Body of pancreas (tissue), 4 donors: ENCODE measurements around the gene PNKP. TPM values are rescaled to one million over a fixed set of nuclear protein-coding genes. Genes with fewer than 3 reads are reported as not detected.

Experiments
- ATAC-seq: fragments of 150-250 bp; one replicate; pipeline ENCODE4 v1.9.1; 2016
- DNase-seq, 4 donors: peaks; one replicate each; pipeline ENCODE4 v3.0.0-alpha.2; 2019
- H3K27ac ChIP-seq, 4 donors: fragments of 200-600 bp; sonication (generic); 1 replicate in 3 of 4; 2 replicates in 1 of 4; pipeline versions ENCODE4 v1.5.1 to v1.6.1; 2016 to 2019; ENCODE audit warnings: mild to moderate bottlenecking in 1 of 4, mixed read lengths in 1 of 4, moderate library complexity in 1 of 4
- H3K27me3 ChIP-seq, 2 donors: fragments of 200-600 bp; sonication (generic); one replicate each; pipeline ENCODE4 v1.6.0; 2016; ENCODE audit warnings: mild to moderate bottlenecking in 1 of 2
- H3K36me3 ChIP-seq, 2 donors: fragments of 200-600 bp; sonication (generic); replicated peaks in 1 of 2; 2 replicates each; pipeline ENCODE4 v1.5.1; 2016; ENCODE audit warnings: low read depth in 2 of 2; ENCODE audit not compliant: insufficient read depth in 1 of 2
- H3K4me1 ChIP-seq: fragments of 200-600 bp; sonication (generic); one replicate; pipeline ENCODE4 v1.6.0; 2016
- H3K4me3 ChIP-seq, 2 donors: fragments of 200-600 bp; sonication (generic); 1 replicate in 1 of 2; 2 replicates in 1 of 2; pipeline ENCODE4 v1.5.1; 2016 to 2019
- H3K9me3 ChIP-seq, 3 donors: fragments of 200-600 bp; sonication (generic); 1 replicate in 2 of 3; 2 replicates in 1 of 3; pipeline ENCODE4 v1.5.1; 2016
- CTCF ChIP-seq, 7 experiments: fragments of 450-650 bp in 4 of 7; fragments of 200-600 bp in 3 of 7; sonication (generic) in 3 of 7; IDR thresholded peaks; one replicate each; pipeline ENCODE4 v1.5.1; 2016 to 2019; ENCODE audit warnings: antibody characterized with exemption in 7 of 7
- POLR2A ChIP-seq, 3 donors: fragments of 450-650 bp; IDR thresholded peaks; one replicate each; pipeline ENCODE4 v1.6.1; 2016; ENCODE audit warnings: antibody characterized with exemption in 3 of 3, mild to moderate bottlenecking in 2 of 3
- WGBS, 2 donors: methylation state at CpG; one replicate each; pipeline ENCODE4 v1.1.5; 2017; 5-methylcytosine and 5-hydroxymethylcytosine counted together
- intact Hi-C: fragments of 100-400 bp; cut with DNase I; formaldehyde crosslinking; loops from one replicate; pipeline ENCODE4 v1.15.1; 2023
- total RNA-seq, 2 donors: library from RNA; depleted of rRNA; stranded (reverse); fragments of >200 nt; gene quantifications; one replicate each; pipeline ENCODE4 v1.1.0, GENCODE V29; 2016

PNKP gene
- total RNA-seq, 2 donors from 2014 or later: 59.7 to 122 TPM

GRCh38 chr19:49906879-49907564 lies 39.6 kb upstream of the PNKP start:
- intact Hi-C loops: no loop called here
- H3K36me3 ChIP-seq: peaks cover 0 to 6% of the 10 kb centered on the region in 2 donors
- no peak overlapping the region for H3K27ac ChIP-seq
- no peaks in the 10 kb centered on the region for H3K27me3 ChIP-seq
- no peaks in the 10 kb centered on the region for H3K4me1 ChIP-seq
- H3K9me3 ChIP-seq: no peaks in the 10 kb centered on the region
- WGBS, 2 donors: 88 to 90% methylated on average over 15 to 16 of the region's 16 CpGs
- ATAC-seq (no peak), DNase-seq (no peak)
- TF ChIP-seq CTCF (IDR thresholded peaks at IDR 0.05): no peak
- no peak for TF ChIP-seq POLR2A (IDR thresholded peaks at IDR 0.05)
- H3K4me3 ChIP-seq: no peak overlapping the region

GRCh38 chr19:49904136-49904535 lies 36.8 kb upstream of the PNKP start:
- H3K27me3 ChIP-seq: no peaks in the 10 kb centered on the region
- DNase-seq (no peak), ATAC-seq (no peak)
- no peak overlapping the region for H3K4me3 ChIP-seq
- H3K4me1 ChIP-seq: no peaks in the 10 kb centered on the region
- H3K27ac ChIP-seq: no peak overlapping the region
- intact Hi-C loops: no loop called here
- peaks cover 0 to 6% of the 10 kb centered on the region in 2 donors for H3K36me3 ChIP-seq
- no peaks in the 10 kb centered on the region for H3K9me3 ChIP-seq
- no peak for TF ChIP-seq POLR2A (IDR thresholded peaks at IDR 0.05)
- TF ChIP-seq CTCF (IDR thresholded peaks at IDR 0.05): no peak
- 56 to 65% methylated on average over 6 of the region's 6 CpGs for WGBS, 2 donors

GRCh38 chr19:49896863-49897621 lies 29.7 kb upstream of the PNKP start, which contains the start of gene IL4I1:
IL4I1 (minus strand) TSS chr19:49896887; CDS start chr19:49896160, 727 bp downstream.
- peak within 1 kb of the TSS in 2 of 4 donors; percentile 3 to 12 for H3K27ac ChIP-seq
- H3K9me3 ChIP-seq: no peaks in the 10 kb centered on the region
- ATAC-seq: no peak
- 25 to 43% methylated on average over 17 to 19 of the region's 20 CpGs for WGBS, 2 donors
- no peaks in the 10 kb centered on the region for H3K27me3 ChIP-seq
- intact Hi-C loops: no loop called here
- H3K4me3 ChIP-seq: no peak within 1 kb of the TSS
- no peaks in the 10 kb centered on the region for H3K4me1 ChIP-seq
- peak in 1 of 4 donors; percentile 51 for DNase-seq
- no peak for TF ChIP-seq POLR2A (IDR thresholded peaks at IDR 0.05)
- no peak for TF ChIP-seq CTCF (IDR thresholded peaks at IDR 0.05)
- H3K36me3 ChIP-seq: no peaks in the 10 kb centered on the region

- TF ChIP-seq CTCF (IDR thresholded peaks at IDR 0.05): no peak
- TF ChIP-seq POLR2A (IDR thresholded peaks at IDR 0.05): no peak
- no peaks in the 10 kb centered on the region for H3K4me1 ChIP-seq
- intact Hi-C loops: no loop called here
- 49 to 53% methylated on average over 10 to 16 of the region's 17 CpGs for WGBS, 2 donors
- DNase-seq (no peak), ATAC-seq (no peak)
- H3K27me3 ChIP-seq: no peaks in the 10 kb centered on the region
- H3K27ac ChIP-seq: no peak overlapping the region
- H3K4me3 ChIP-seq: no peak overlapping the region
- H3K36me3 ChIP-seq: no peaks in the 10 kb centered on the region
- no peaks in the 10 kb centered on the region for H3K9me3 ChIP-seq
Measured at GRCh38 chr19:49895566-49896297, 28.4 kb upstream of the PNKP start.
